ENCODE data around the gene SGTA. TPM values are rescaled to one million over a fixed set of nuclear protein-coding genes. Genes with fewer than 3 reads are reported as not detected.

Gene SGTA
- total RNA-seq, 1 donor from 2014 or later = 29.8 TPM

- H3K36me3 ChIP-seq = peaks cover 38 to 58% of the 10 kb centered on the region in 2 donors
- intact Hi-C loops (cut with DNase I) = no loop called here
- no peak overlapping the region for H3K27ac ChIP-seq
Measured at GRCh38 chr19:2807379-2808128, 24.5 kb upstream of the SGTA start.

GRCh38 chr19:2806736-2807378, 23.8 kb upstream of the SGTA start:
- TF ChIP-seq CTCF (IDR thresholded peaks at IDR 0.05) = no peak
- intact Hi-C loops (cut with DNase I) = no loop called here
- peaks cover 38 to 58% of the 10 kb centered on the region in 2 donors for H3K36me3 ChIP-seq

More at GRCh38 chr19:2807379-2808128, 24.5 kb upstream of the SGTA start:
- no peak for DNase-seq (ENCODE audit: low spot score in 2 of 2)
- no peaks in the 10 kb centered on the region for H3K4me1 ChIP-seq
- H3K4me3 ChIP-seq = no peak overlapping the region
- H3K9me3 ChIP-seq = no peaks in the 10 kb centered on the region
- no peak for TF ChIP-seq CTCF (IDR thresholded peaks at IDR 0.05)
- no peaks in the 10 kb centered on the region for H3K27me3 ChIP-seq

GRCh38 chr19:2805991-2806649, 23.0 kb upstream of the SGTA start:
- no peak for TF ChIP-seq CTCF (IDR thresholded peaks at IDR 0.05)
- no peaks in the 10 kb centered on the region for H3K9me3 ChIP-seq
- no peak overlapping the region for H3K27ac ChIP-seq
- H3K4me1 ChIP-seq = no peaks in the 10 kb centered on the region
- intact Hi-C loops (cut with DNase I) = no loop called here
- no peak overlapping the region for H3K4me3 ChIP-seq
- no peak for DNase-seq (ENCODE audit: low spot score in 2 of 2)
- H3K27me3 ChIP-seq = no peaks in the 10 kb centered on the region
- H3K36me3 ChIP-seq = peaks cover 38 to 63% of the 10 kb centered on the region in 2 donors

More at GRCh38 chr19:2806736-2807378, 23.8 kb upstream of the SGTA start:
- Histone ChIP-seq H3K27me3 (no peaks in the 10 kb centered on the region), H3K9me3 (no peaks in the 10 kb centered on the region), H3K4me3 (no peak overlapping the region), H3K27ac (no peak overlapping the region), H3K4me1 (no peaks in the 10 kb centered on the region)
- no peak for DNase-seq (ENCODE audit: low spot score in 2 of 2)

- intact Hi-C loops (cut with DNase I) = no loop called here
- Histone ChIP-seq H3K4me1 (no peaks in the 10 kb centered on the region), H3K27me3 (no peaks in the 10 kb centered on the region), H3K36me3 (peaks cover 37 to 65% of the 10 kb centered on the region in 2 donors), H3K4me3 (no peak overlapping the region), H3K27ac (no peak overlapping the region), H3K9me3 (no peaks in the 10 kb centered on the region)
- TF ChIP-seq CTCF (IDR thresholded peaks at IDR 0.05) = no peak
- no peak for DNase-seq (ENCODE audit: low spot score in 2 of 2)
Measured at GRCh38 chr19:2805261-2805900, 22.3 kb upstream of the SGTA start.

- no peak for DNase-seq (ENCODE audit: low spot score in 2 of 2)
- Histone ChIP-seq H3K36me3 (peaks cover 35 to 58% of the 10 kb centered on the region in 2 donors), H3K27ac (no peak overlapping the region), H3K4me1 (no peaks in the 10 kb centered on the region), H3K4me3 (no peak overlapping the region), H3K27me3 (no peaks in the 10 kb centered on the region), H3K9me3 (no peaks in the 10 kb centered on the region)
- intact Hi-C loops (cut with DNase I) = no loop called here
- no peak for TF ChIP-seq CTCF (IDR thresholded peaks at IDR 0.05)
Measured at GRCh38 chr19:2804156-2805004, 21.3 kb upstream of the SGTA start.

All from ascending aorta (tissue), 2 donors.